Activated T-cell treated with anti-CD3 and anti-CD28 coated beads, Interleukin-2, amount 50 U/mL, for 72 hours (primary cell): Measurements from ENCODE around the gene SLX4IP. TPM values are rescaled to one million over a fixed set of nuclear protein-coding genes. Genes with fewer than 3 reads are reported as not detected.

ENCODE experiments used
- ATAC-seq, 2 donors: fragments of 150-1000 bp; cut with Tn5 transposase; replicated peaks in 1 of 2; 2 replicates each; pipeline ENCODE4 v1.10.0; 2021; ENCODE audit warnings: moderate library complexity in 2 of 2, mild to moderate bottlenecking in 1 of 2
- DNase-seq, 2 donors: peaks; one replicate each; pipeline ENCODE4 v3.0.0; 2021 to 2022; ENCODE audit warnings: mixed read lengths in 1 of 2
- H3K27ac Mint-ChIP-seq: one replicate; pipeline ENCODE4 v1.8.0; 2022; ENCODE audit warnings: mild to moderate bottlenecking, moderate library complexity, mixed read lengths
- H3K27me3 Mint-ChIP-seq: one replicate; pipeline ENCODE4 v1.8.0; 2022; ENCODE audit warnings: low read depth, mixed read lengths
- H3K36me3 Mint-ChIP-seq, 2 donors: one replicate each; pipeline ENCODE4 v1.8.0; 2022; ENCODE audit warnings: mixed read lengths in 2 of 2, mild to moderate bottlenecking in 1 of 2; ENCODE audit not compliant: insufficient read depth in 2 of 2
- H3K4me1 Mint-ChIP-seq: one replicate; pipeline ENCODE4 v1.8.0; 2022; ENCODE audit warnings: low read depth, mixed read lengths
- H3K4me3 Mint-ChIP-seq, 2 donors: one replicate each; pipeline ENCODE4 v1.8.0; 2022; ENCODE audit warnings: mild to moderate bottlenecking in 2 of 2, mixed read lengths in 2 of 2, moderate library complexity in 2 of 2
- H3K9me3 Mint-ChIP-seq, 2 donors: one replicate each; pipeline ENCODE4 v1.8.0; 2022; ENCODE audit warnings: mixed read lengths in 2 of 2
- total RNA-seq, 2 donors: library from RNA; stranded (reverse); gene quantifications; one replicate each; pipeline ENCODE4 v1.2.3, GENCODE V29; 2022

The SLX4IP gene
- total RNA-seq, 2 donors from 2014 or later, result 7.3 to 10.9 TPM

GRCh38 chr20:10660661-10661060, 225.6 kb downstream of the SLX4IP start:
- Mint-ChIP-seq H3K36me3 (peaks cover 0 to 1% of the 10 kb centered on the region in 2 donors), H3K27ac (no peak overlapping the region), H3K27me3 (peaks cover 63% of the 10 kb centered on the region), H3K4me3 (no peak overlapping the region), H3K9me3 (no peaks in the 10 kb centered on the region), H3K4me1 (no peaks in the 10 kb centered on the region)
- ATAC-seq, result no peak
- DNase-seq, result no peak

- H3K27me3 Mint-ChIP-seq, result peaks cover 59% of the 10 kb centered on the region
- H3K4me1 Mint-ChIP-seq, result no peaks in the 10 kb centered on the region
- no peak overlapping the region for H3K27ac Mint-ChIP-seq
- H3K9me3 Mint-ChIP-seq, result no peaks in the 10 kb centered on the region
- peaks cover 0 to 1% of the 10 kb centered on the region in 2 donors for H3K36me3 Mint-ChIP-seq
- ATAC-seq (no peak), DNase-seq (no peak)
- H3K4me3 Mint-ChIP-seq, result no peak overlapping the region
These were observed 226.2 kb downstream of the SLX4IP start for GRCh38 chr20:10661261-10661660.

- Mint-ChIP-seq H3K9me3 (no peaks in the 10 kb centered on the region), H3K4me3 (no peak overlapping the region), H3K27ac (no peak overlapping the region), H3K36me3 (peaks cover 0 to 1% of the 10 kb centered on the region in 2 donors), H3K27me3 (peaks cover 59% of the 10 kb centered on the region), H3K4me1 (no peaks in the 10 kb centered on the region)
- no peak for ATAC-seq
- DNase-seq, result no peak
These were observed 227.0 kb downstream of the SLX4IP start for GRCh38 chr20:10662151-10662550.

GRCh38 chr20:10662661-10663458, 227.8 kb downstream of the SLX4IP start:
- peaks cover 0 to 1% of the 10 kb centered on the region in 2 donors for H3K36me3 Mint-ChIP-seq
- no peak for DNase-seq
- no peaks in the 10 kb centered on the region for H3K4me1 Mint-ChIP-seq
- ATAC-seq, result no peak
- peaks cover 54% of the 10 kb centered on the region for H3K27me3 Mint-ChIP-seq
- H3K27ac Mint-ChIP-seq, result no peak overlapping the region
- H3K9me3 Mint-ChIP-seq, result no peaks in the 10 kb centered on the region
- H3K4me3 Mint-ChIP-seq, result no peak overlapping the region

- H3K27me3 Mint-ChIP-seq, result peaks cover 56% of the 10 kb centered on the region
- no peaks in the 10 kb centered on the region for H3K9me3 Mint-ChIP-seq
- no peak overlapping the region for H3K4me3 Mint-ChIP-seq
- DNase-seq (no peak), ATAC-seq (no peak)
- no peaks in the 10 kb centered on the region for H3K4me1 Mint-ChIP-seq
- H3K36me3 Mint-ChIP-seq, result peaks cover 0 to 1% of the 10 kb centered on the region in 2 donors
- no peak overlapping the region for H3K27ac Mint-ChIP-seq
These were observed 228.7 kb downstream of the SLX4IP start for GRCh38 chr20:10663756-10664155.

GRCh38 chr20:10665027-10665561, 230.0 kb downstream of the SLX4IP start:
- H3K4me3 Mint-ChIP-seq, result no peak overlapping the region
- H3K9me3 Mint-ChIP-seq, result no peaks in the 10 kb centered on the region
- ATAC-seq, result no peak
- H3K27ac Mint-ChIP-seq, result no peak overlapping the region
- H3K27me3 Mint-ChIP-seq, result peaks cover 63% of the 10 kb centered on the region
- H3K36me3 Mint-ChIP-seq, result peaks cover 0 to 1% of the 10 kb centered on the region in 2 donors
- no peak for DNase-seq
- no peaks in the 10 kb centered on the region for H3K4me1 Mint-ChIP-seq

GRCh38 chr20:10665791-10666190, 230.7 kb downstream of the SLX4IP start:
- H3K36me3 Mint-ChIP-seq, result peaks cover 0 to 1% of the 10 kb centered on the region in 2 donors
- no peak for ATAC-seq
- no peak overlapping the region for H3K27ac Mint-ChIP-seq
- peaks cover 63% of the 10 kb centered on the region for H3K27me3 Mint-ChIP-seq
- no peaks in the 10 kb centered on the region for H3K9me3 Mint-ChIP-seq
- H3K4me1 Mint-ChIP-seq, result peaks cover 6% of the 10 kb centered on the region
- H3K4me3 Mint-ChIP-seq, result no peak overlapping the region
- DNase-seq, result no peak

- DNase-seq (no peak), ATAC-seq (no peak)
- H3K4me1 Mint-ChIP-seq, result peaks cover 13% of the 10 kb centered on the region
- H3K9me3 Mint-ChIP-seq, result no peaks in the 10 kb centered on the region
- H3K27me3 Mint-ChIP-seq, result peaks cover 63% of the 10 kb centered on the region
- no peak overlapping the region for H3K27ac Mint-ChIP-seq
- peaks cover 0 to 1% of the 10 kb centered on the region in 2 donors for H3K36me3 Mint-ChIP-seq
- H3K4me3 Mint-ChIP-seq, result no peak overlapping the region
These were observed 231.3 kb downstream of the SLX4IP start for GRCh38 chr20:10666221-10667076.

- Mint-ChIP-seq H3K27ac (no peak overlapping the region), H3K9me3 (no peaks in the 10 kb centered on the region), H3K27me3 (peaks cover 59% of the 10 kb centered on the region), H3K4me3 (no peak overlapping the region), H3K36me3 (peaks cover 0 to 1% of the 10 kb centered on the region in 2 donors), H3K4me1 (peaks cover 16% of the 10 kb centered on the region)
- DNase-seq, result no peak
- ATAC-seq, result no peak
These were observed 231.9 kb downstream of the SLX4IP start for GRCh38 chr20:10667077-10667401.

- Mint-ChIP-seq H3K36me3 (peaks cover 0 to 1% of the 10 kb centered on the region in 2 donors), H3K4me1 (peaks cover 22% of the 10 kb centered on the region), H3K27me3 (peaks cover 55% of the 10 kb centered on the region), H3K4me3 (no peak overlapping the region), H3K27ac (no peak overlapping the region), H3K9me3 (no peaks in the 10 kb centered on the region)
- DNase-seq (no peak), ATAC-seq (no peak)
These were observed 232.6 kb downstream of the SLX4IP start for GRCh38 chr20:10667560-10668167.

GRCh38 chr20:10668677-10669368, 233.7 kb downstream of the SLX4IP start:
- Mint-ChIP-seq H3K4me1 (peaks cover 29% of the 10 kb centered on the region), H3K36me3 (no peaks in the 10 kb centered on the region), H3K27ac (no peak overlapping the region), H3K27me3 (peaks cover 50% of the 10 kb centered on the region), H3K9me3 (no peaks in the 10 kb centered on the region), H3K4me3 (no peak overlapping the region)
- DNase-seq (no peak), ATAC-seq (no peak)

GRCh38 chr20:10669843-10670446, 234.8 kb downstream of the SLX4IP start:
- H3K4me3 Mint-ChIP-seq, result peak overlapping the region in 1 of 2 donors; percentile 41
- no peaks in the 10 kb centered on the region for H3K36me3 Mint-ChIP-seq
- H3K4me1 Mint-ChIP-seq, result peaks cover 30% of the 10 kb centered on the region
- peaks cover 47% of the 10 kb centered on the region for H3K27me3 Mint-ChIP-seq
- no peaks in the 10 kb centered on the region for H3K9me3 Mint-ChIP-seq
- no peak overlapping the region for H3K27ac Mint-ChIP-seq
- no peak for ATAC-seq
- no peak for DNase-seq
